ENCODE results near the gene ISG20L2.

Gene ISG20L2

DNA sequence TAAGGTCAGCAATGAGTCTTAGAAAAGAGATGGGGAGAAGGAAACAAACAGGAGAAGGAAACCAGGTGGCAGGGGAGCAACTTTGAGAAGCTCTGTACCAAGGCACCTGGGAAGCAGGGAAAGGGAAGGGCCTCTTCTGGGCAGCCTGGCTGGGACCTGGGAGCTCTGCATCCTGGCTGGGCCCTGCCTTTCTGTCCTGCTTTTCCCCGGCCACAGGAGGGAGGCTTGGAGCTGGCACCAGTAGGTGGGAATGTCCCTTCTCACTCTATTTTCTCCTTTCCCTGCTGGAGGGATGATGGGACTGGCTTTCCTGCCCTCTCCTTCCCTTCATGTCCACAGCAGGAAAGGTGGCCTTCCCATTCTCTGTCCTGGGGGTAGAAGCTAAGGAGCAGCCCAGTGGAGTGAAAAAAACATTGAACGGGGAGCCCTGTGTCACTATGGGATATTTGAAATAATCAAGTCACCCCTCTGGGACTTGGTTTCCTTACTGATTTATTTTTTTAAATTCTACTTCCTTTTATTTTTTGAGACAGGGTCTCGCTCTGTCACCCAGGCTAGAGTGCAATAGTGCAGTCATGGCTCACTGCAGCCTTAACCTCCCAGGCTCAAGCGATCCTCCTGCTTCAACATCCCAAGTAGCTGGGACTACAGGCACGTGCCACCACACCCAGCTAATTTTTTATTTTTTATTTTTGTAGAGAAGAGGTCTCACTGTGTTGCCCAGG, 46.2 kb downstream of the ISG20L2 start:
- DNase-seq, result peak; percentile 8

DNA sequence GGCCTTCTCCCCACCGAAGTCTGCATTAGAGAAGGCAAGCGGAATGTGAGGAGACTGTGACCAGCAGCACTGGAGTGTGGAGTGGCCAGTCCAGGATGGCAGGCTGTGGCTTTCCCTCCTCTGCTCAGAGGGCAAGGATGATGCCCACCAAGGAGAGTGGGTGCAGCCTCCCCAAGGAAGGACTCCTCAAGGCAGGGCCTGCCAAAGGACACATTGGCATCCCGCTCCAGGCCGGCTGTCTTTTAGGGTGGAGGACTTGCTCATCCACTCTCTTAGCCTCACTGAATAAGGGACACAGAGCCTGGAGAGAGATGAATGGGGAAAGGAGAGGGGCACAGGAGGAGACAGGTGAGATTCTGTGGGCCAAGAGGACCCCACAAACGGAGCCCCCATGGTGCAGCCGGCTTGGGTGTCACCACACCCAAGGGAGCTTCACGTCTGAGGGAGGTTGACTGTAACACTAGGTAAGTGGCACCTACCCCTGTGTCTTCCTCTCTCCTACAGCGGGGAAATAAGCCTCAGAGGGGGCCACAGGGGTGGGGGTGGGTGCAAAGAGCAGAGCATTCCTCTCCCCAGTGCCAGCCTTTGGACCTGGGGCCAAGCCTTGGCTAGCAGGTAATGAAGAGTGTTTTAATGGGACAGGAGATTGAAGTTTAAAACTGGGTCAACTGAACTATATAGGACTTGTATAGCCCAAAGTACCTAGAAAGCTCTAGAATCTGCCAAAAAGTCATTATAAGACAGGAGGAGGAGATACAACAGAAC, 47.2 kb downstream of the ISG20L2 start:
- no peak for DNase-seq

DNA sequence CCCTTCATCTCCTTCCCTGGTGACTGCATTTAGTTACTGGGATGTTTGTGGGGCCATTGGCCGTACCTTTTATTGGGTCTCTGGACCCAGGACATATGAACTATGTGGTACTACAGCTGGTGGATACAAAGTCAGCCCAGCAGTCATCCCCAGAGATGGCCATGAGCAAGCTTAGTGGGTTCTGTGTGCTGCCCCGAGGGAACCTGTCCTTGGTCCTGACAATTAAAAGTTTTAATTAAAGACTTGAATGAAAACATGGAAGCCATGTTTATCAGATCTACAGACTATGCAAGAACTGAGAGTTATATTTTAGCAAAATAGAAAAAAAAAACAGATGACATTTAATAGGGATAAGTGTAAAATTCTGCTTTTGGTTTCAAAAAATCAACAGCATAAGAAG, 48.5 kb downstream of the ISG20L2 start:
- DNase-seq, result no peak

- peak; percentile 83 for DNase-seq
Measured at GRCh38 chr1:156677616-156678596, 50.7 kb downstream of the ISG20L2 start.

DNA sequence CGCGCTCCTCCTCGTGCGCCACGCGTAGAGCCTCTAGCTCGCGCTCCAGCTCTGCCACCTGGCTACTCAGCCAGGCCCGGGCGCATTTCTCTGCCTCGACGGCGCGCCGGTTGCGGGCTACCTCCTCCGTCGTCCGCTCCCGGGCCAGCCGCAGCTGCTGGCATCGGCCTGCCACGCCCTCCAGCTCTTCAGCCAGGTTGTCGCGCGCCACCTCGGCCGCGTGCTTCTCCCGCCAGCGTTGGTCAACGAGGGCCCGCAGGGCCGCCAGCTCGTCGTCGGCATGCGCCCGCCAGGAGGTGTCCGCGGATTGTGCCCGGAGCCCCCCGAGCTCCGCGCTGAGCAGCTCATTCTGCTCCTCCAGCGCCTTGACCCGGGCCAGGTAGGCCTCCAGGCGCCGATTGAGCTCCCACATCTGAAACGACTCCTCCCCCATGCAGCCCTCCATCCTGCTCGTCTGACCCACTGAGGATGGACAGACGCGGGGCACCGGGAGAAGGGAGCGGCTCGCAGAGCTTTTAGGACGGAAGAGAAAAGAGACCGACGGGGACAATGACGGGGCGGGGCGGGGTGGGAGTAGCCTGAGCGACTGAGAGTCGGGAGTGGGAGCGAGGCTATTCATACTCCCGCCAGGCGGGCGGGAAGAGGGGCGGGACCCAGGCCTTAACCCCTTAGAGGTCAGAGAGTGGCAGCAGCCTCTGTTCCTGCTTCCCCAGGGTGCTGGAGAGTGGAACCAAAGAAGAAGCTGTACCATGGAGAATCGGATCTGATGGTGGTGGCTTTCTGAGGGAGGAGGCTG, 51.5 kb downstream of the ISG20L2 start, which contains the start of gene NES:
Gene NES, minus strand, starts transcription at position 588 of the 796 bp plus-strand sequence. Its CDS starts 143 bp downstream, at position 445.
- DNase-seq, result peak; percentile 82

GRCh38 chr1:156676114-156676819, 52.3 kb downstream of the ISG20L2 start:
- no peak for DNase-seq

DNA sequence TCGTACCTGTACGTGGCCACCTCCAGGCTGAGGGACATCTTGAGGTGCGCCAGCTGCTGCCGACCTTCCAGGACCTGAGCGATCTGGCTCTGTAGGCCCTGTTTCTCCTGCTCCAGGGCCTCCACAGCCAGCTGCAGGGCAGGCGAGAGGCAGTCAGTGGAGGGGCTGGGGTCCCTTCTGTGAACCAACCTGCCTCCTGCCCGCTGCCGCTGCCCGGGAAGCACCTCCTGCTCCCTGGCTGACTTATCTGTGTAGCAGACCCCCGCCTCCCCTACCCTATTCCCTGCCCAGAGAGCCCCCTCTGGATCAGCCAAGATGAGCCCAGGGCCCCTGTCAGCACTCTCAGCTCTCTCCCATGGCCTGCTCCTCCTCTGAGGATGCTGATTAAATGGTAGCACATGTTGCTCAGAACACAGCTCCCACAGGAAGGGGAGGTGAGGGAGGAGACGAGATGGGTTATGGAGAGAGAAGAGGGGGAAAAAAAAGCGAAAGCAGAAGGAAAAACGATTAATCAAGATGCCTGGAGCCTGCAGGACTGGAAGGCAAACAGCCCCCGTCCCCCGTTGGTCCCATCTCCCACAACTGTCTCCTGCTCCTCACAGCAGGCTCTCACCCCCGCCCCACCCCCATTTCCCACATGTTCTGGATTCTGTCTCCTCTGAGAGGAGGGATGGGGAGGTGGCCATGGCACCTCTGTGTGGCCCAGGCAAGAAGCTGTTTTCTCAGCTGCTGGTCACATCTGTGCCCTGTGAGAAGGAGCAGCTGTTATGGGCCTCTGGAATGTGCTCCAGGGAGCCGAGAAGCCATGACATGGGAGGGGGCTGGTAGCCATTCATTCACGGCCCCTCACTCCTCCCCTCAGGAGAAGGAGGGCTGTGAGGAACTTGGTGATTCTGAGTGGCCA, 53.1 kb downstream of the ISG20L2 start:
- peak; percentile 73 for DNase-seq

GRCh38 chr1:156673387-156674121, 55.0 kb downstream of the ISG20L2 start:
- DNase-seq, result peak; percentile 79

Data from NCI-H69 (cell line).